GM12801 (cell line): ENCODE measurements around the gene CDK11B.

ENCODE experiments used
- TF ChIP-seq, protein P1 (sequence below): IDR thresholded peaks from one replicate; pipeline ENCODE4 v1.5.1; 2011; ENCODE audit warnings: control low read depth; ENCODE audit not compliant: insufficient read length; ENCODE audit errors: extremely low read depth

The CDK11B gene

GRCh38 chr1:1630965-1631781 lies 27.6 kb downstream of the CDK11B start:
- TF ChIP-seq, protein P1, sequence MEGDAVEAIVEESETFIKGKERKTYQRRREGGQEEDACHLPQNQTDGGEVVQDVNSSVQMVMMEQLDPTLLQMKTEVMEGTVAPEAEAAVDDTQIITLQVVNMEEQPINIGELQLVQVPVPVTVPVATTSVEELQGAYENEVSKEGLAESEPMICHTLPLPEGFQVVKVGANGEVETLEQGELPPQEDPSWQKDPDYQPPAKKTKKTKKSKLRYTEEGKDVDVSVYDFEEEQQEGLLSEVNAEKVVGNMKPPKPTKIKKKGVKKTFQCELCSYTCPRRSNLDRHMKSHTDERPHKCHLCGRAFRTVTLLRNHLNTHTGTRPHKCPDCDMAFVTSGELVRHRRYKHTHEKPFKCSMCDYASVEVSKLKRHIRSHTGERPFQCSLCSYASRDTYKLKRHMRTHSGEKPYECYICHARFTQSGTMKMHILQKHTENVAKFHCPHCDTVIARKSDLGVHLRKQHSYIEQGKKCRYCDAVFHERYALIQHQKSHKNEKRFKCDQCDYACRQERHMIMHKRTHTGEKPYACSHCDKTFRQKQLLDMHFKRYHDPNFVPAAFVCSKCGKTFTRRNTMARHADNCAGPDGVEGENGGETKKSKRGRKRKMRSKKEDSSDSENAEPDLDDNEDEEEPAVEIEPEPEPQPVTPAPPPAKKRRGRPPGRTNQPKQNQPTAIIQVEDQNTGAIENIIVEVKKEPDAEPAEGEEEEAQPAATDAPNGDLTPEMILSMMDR = no peak

- TF ChIP-seq, protein P1 = no peak
Measured at GRCh38 chr1:1630191-1630964, 28.4 kb downstream of the CDK11B start.

DNA sequence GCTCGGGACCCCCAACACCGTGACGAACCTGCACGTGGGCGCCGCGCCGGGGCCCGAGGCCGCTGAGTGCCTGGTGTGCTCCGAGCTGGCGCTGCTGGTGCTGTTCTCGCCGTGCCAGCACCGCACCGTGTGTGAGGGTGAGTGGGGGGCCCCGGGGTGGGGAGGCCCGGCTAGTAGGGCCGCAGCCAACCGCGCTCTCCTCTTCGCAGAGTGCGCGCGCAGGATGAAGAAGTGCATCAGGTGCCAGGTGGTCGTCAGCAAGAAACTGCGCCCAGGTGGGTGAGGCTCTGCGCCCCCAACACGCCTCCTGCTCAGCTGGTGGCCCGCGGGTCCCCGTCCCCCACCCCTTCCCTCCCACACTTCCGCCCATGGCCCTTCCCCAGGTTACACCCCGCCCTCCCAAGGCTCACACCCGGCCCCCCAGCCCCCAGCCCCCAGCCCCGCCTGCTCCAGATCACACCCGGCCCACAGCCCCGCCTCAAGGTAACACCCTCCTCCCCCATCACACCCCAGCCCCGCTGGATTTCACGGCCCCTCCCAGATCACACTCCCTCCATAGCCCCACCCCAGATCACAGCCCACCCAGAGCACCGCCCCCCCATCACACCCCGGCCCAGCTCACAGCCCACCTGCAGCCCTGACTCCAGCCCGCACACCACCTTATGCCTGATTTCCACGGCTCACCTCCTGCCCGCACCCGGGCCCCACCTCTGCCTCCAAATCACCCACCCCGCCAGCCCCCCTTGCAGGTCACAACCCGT lies 29.2 kb downstream of the CDK11B start:
- TF ChIP-seq, protein P1 = no peak

DNA sequence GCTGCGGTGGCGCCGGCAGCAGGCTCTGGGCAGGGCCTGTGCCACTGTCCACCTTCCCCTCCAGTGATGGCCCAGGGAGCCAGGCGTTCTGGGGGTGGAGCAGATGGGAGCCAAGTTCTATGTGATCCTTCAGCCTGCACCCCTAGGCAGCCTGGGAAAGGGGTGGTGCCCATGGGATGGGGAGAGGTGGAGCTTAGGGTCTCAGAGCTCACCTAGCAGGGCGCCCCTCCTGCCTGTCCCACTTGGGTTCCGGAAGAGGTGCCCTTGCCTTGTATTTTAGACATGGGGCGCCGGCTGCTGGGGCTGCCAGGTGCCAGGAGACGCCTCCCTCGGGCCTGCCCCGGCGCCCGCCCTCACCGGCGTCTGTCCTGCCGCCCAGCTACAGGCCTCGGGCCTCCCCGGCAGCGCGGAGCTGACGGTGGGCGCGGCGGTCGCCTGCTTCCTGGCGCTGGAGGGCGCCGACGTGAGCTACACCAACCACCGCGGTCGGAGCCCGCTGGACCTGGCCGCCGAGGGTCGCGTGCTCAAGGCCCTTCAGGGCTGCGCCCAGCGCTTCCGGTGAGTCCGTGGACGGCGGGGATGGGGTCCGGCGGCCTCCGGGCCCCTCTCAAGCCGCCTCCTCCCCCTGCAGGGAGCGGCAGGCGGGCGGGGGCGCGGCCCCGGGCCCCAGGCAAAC lies 29.9 kb downstream of the CDK11B start:
- TF ChIP-seq, protein P1 = no peak

GRCh38 chr1:1627829-1628753 lies 30.7 kb downstream of the CDK11B start:
- TF ChIP-seq, protein P1 = no peak

- TF ChIP-seq, protein P1 = no peak
Measured at GRCh38 chr1:1627261-1627828, 31.5 kb downstream of the CDK11B start.
